GM12872 (cell line): Measurements from ENCODE around the gene AKAP13.

Source experiments
- CTCF ChIP-seq: IDR thresholded peaks from 3 replicates; pipeline ENCODE4 v1.5.1; 2011; ENCODE audit warnings: low read depth, mild to moderate bottlenecking, low read length, moderate library complexity; ENCODE audit not compliant: insufficient read depth

Gene AKAP13

GRCh38 chr15:85749261-85750151, 369.1 kb downstream of the AKAP13 start:
- TF ChIP-seq CTCF: no peak

- TF ChIP-seq CTCF: no peak
Observed at GRCh38 chr15:85750319-85751290, 370.2 kb downstream of the AKAP13 start.

GRCh38 chr15:85751291-85752123, 371.1 kb downstream of the AKAP13 start:
- TF ChIP-seq CTCF: no peak

DNA sequence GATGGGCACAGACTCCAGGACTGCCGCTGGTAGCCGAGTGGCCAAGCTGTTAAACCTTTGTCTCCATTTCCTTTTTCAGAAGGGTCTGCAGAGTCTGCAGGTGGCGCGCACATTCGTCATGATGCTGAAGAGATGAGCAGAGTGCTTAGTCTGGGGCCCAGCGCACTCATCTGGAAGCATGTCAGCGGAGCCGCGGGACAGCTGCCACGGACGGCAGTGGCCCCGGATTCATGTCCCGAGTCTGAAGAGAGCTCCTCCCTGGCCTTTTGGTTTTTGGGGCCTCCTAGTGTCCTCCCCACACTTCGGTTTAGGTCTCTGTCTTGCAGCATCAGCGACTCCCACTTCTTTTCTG, 371.7 kb downstream of the AKAP13 start:
- no peak for TF ChIP-seq CTCF

DNA sequence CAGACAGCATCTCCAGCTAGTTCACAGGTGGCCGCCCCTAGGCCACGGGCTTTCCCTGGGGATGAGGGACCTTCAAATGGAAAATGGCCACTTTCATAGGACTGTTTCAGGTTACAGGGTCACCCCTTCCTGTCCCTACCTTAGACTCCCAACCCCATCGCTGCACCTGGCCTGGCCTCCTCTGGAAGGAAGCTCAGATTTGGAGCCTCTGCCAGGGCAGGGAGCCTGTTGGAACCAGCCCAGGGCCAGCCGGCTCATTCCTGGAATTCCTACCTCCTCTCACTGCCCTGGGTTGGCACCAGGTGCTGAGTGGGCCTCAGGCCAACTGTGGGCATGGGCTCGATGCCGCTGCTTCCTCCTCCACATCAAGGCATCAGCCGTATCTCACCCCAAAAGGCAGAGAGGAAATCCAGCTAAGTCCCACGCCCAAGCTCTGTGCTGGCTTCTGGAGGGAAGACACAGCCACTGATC, 372.1 kb downstream of the AKAP13 start:
- no peak for TF ChIP-seq CTCF

GRCh38 chr15:85753261-85753660, 372.9 kb downstream of the AKAP13 start:
- no peak for TF ChIP-seq CTCF
